ENCODE measurements around the gene AHDC1.
"Not testable (repeated sequence)": the region's sequence is repeated elsewhere in the genome, so short reads cannot be mapped to it uniquely, and the experiment has no call there.

AHDC1 gene

GRCh38 chr1:27504588-27505419, 99.1 kb downstream of the AHDC1 start:
- H3K9me3 ChIP-seq (ENCODE audit: control insufficient read depth, insufficient read depth, low read length) = no peaks in the 10 kb centered on the region
- no peak for TF ChIP-seq CTCF (IDR thresholded peaks at IDR 0.05; ENCODE audit: low read depth, low read length, poor library complexity, severe bottlenecking)
- TF ChIP-seq EZH2phosphoT487 (IDR thresholded peaks at IDR 0.05; ENCODE audit: borderline replicate concordance, low read length) = no peak
- no peaks in the 10 kb centered on the region for H3K79me2 ChIP-seq (ENCODE audit: control insufficient read depth, low read length)
- no peak overlapping the region for H3K27ac ChIP-seq (ENCODE audit: low read depth, low read length)
- H3K27me3 ChIP-seq (ENCODE audit: control insufficient read depth, low read length) = no peaks in the 10 kb centered on the region
- no peak overlapping the region for H3K4me3 ChIP-seq (ENCODE audit: low read length)
- H3F3A ChIP-seq (ENCODE audit: control insufficient read depth, insufficient read depth) = peaks cover 7% of the 10 kb centered on the region; the same call in 1 of the 2 replicates
- H3K9me2 ChIP-seq (replicated peaks; ENCODE audit: control insufficient read depth, low read length) = no peaks in the 10 kb centered on the region
- peaks cover 9% of the 10 kb centered on the region for H3K4me1 ChIP-seq (ENCODE audit: control insufficient read depth, low read length)
- H3K4me2 ChIP-seq (ENCODE audit: low read length) = no peak overlapping the region
- H4K20me1 ChIP-seq (ENCODE audit: control insufficient read depth, insufficient read depth, low read depth, low read length) = no peaks in the 10 kb centered on the region
- no peaks in the 10 kb centered on the region for H3K36me3 ChIP-seq (ENCODE audit: control insufficient read depth, low read length)

GRCh38 chr1:27503844-27504587, 99.9 kb downstream of the AHDC1 start:
- TF ChIP-seq CTCF (IDR thresholded peaks at IDR 0.05; ENCODE audit: low read depth, low read length, poor library complexity, severe bottlenecking) (no peak), EZH2phosphoT487 (IDR thresholded peaks at IDR 0.05; ENCODE audit: borderline replicate concordance, low read length) (no peak)
- H3K27me3 ChIP-seq (ENCODE audit: control insufficient read depth, low read length) = no peaks in the 10 kb centered on the region
- no peak overlapping the region for H3K4me2 ChIP-seq (ENCODE audit: low read length)
- H3K9me2 ChIP-seq (replicated peaks; ENCODE audit: control insufficient read depth, low read length) = no peaks in the 10 kb centered on the region
- no peak overlapping the region for H3K27ac ChIP-seq (ENCODE audit: low read depth, low read length)
- peaks cover 17% of the 10 kb centered on the region for H3K4me1 ChIP-seq (ENCODE audit: control insufficient read depth, low read length)
- H3K4me3 ChIP-seq (ENCODE audit: low read length) = no peak overlapping the region
- no peaks in the 10 kb centered on the region for H4K20me1 ChIP-seq (ENCODE audit: control insufficient read depth, insufficient read depth, low read depth, low read length)
- H3K9me3 ChIP-seq (ENCODE audit: control insufficient read depth, insufficient read depth, low read length) = peaks cover 3% of the 10 kb centered on the region; the same call in 1 of the 2 replicates
- no peaks in the 10 kb centered on the region for H3K36me3 ChIP-seq (ENCODE audit: control insufficient read depth, low read length)
- H3K79me2 ChIP-seq (ENCODE audit: control insufficient read depth, low read length) = no peaks in the 10 kb centered on the region
- peaks cover 9% of the 10 kb centered on the region; the same call in 1 of the 2 replicates for H3F3A ChIP-seq (ENCODE audit: control insufficient read depth, insufficient read depth)

- no peak overlapping the region for H3K4me2 ChIP-seq (ENCODE audit: low read length)
- peaks cover 9% of the 10 kb centered on the region; the same call in 1 of the 2 replicates for H3F3A ChIP-seq (ENCODE audit: control insufficient read depth, insufficient read depth)
- no peak for TF ChIP-seq EZH2phosphoT487 (IDR thresholded peaks at IDR 0.05; ENCODE audit: borderline replicate concordance, low read length)
- TF ChIP-seq CTCF (IDR thresholded peaks at IDR 0.05; ENCODE audit: low read depth, low read length, poor library complexity, severe bottlenecking) = no peak
- H3K9me3 ChIP-seq (ENCODE audit: control insufficient read depth, insufficient read depth, low read length) = peaks cover 5% of the 10 kb centered on the region; the same call in 1 of the 2 replicates
- peaks cover 21% of the 10 kb centered on the region for H3K4me1 ChIP-seq (ENCODE audit: control insufficient read depth, low read length)
- no peaks in the 10 kb centered on the region for H3K79me2 ChIP-seq (ENCODE audit: control insufficient read depth, low read length)
- H3K36me3 ChIP-seq (ENCODE audit: control insufficient read depth, low read length) = no peaks in the 10 kb centered on the region
- no peaks in the 10 kb centered on the region for H3K9me2 ChIP-seq (replicated peaks; ENCODE audit: control insufficient read depth, low read length)
- no peaks in the 10 kb centered on the region for H4K20me1 ChIP-seq (ENCODE audit: control insufficient read depth, insufficient read depth, low read depth, low read length)
- no peaks in the 10 kb centered on the region for H3K27me3 ChIP-seq (ENCODE audit: control insufficient read depth, low read length)
- H3K27ac ChIP-seq (ENCODE audit: low read depth, low read length) = no peak overlapping the region
- no peak overlapping the region for H3K4me3 ChIP-seq (ENCODE audit: low read length)
These were observed 100.9 kb downstream of the AHDC1 start for GRCh38 chr1:27503033-27503432.

GRCh38 chr1:27501159-27501558, 102.8 kb downstream of the AHDC1 start:
- H3K36me3 ChIP-seq (ENCODE audit: control insufficient read depth, low read length); H3K27me3 ChIP-seq (ENCODE audit: control insufficient read depth, low read length); H3K9me3 ChIP-seq (ENCODE audit: control insufficient read depth, insufficient read depth, low read length); H3K79me2 ChIP-seq (ENCODE audit: control insufficient read depth, low read length); H3K4me3 ChIP-seq (ENCODE audit: low read length); H3K4me2 ChIP-seq (ENCODE audit: low read length); H4K20me1 ChIP-seq (ENCODE audit: control insufficient read depth, insufficient read depth, low read depth, low read length); H3K9me2 ChIP-seq (replicated peaks; ENCODE audit: control insufficient read depth, low read length); H3K27ac ChIP-seq (ENCODE audit: low read depth, low read length): not testable (repeated sequence)
- H3K4me1 ChIP-seq (ENCODE audit: control insufficient read depth, low read length) = peaks cover 36% of the 10 kb centered on the region
- peaks cover 11% of the 10 kb centered on the region; the same call in 1 of the 2 replicates for H3F3A ChIP-seq (ENCODE audit: control insufficient read depth, insufficient read depth)
